GM23338 (cell line): ENCODE results near the gene EDDM13. TPM values are rescaled to one million over a fixed set of nuclear protein-coding genes. Genes with fewer than 3 reads are reported as not detected.

Source experiments
- ATAC-seq: fragments of 200-7000 bp; cut with Tn5 transposase; 3 replicates; pipeline ENCODE4 v1.9.1; 2020
- DNase-seq: peaks from one replicate; pipeline ENCODE4 v3.0.0-alpha.2; 2015; ENCODE audit warnings: low spot score
- H2AFZ ChIP-seq: fragments of 200-600 bp; sonication (generic); 2 replicates; pipeline ENCODE4 v1.8.0; 2016; ENCODE audit warnings: antibody characterized with exemption, mild to moderate bottlenecking, moderate library complexity
- H3F3A ChIP-seq: fragments of 200-600 bp; sonication (generic); replicated peaks from 2 replicates; pipeline ENCODE4 v1.8.0; 2017; ENCODE audit warnings: antibody characterized with exemption, mixed run types, low read depth
- H3K27ac ChIP-seq: fragments of 200-600 bp; sonication (generic); 2 replicates; pipeline ENCODE4 v1.6.1; 2016; ENCODE audit warnings: low read depth
- H3K27me3 ChIP-seq: fragments of 200-600 bp; sonication (generic); 2 replicates; pipeline ENCODE4 v1.8.0; 2016; ENCODE audit warnings: mild to moderate bottlenecking, mixed run types, moderate library complexity; ENCODE audit not compliant: insufficient read depth
- H3K36me3 ChIP-seq: fragments of 200-600 bp; sonication (generic); 2 replicates; pipeline ENCODE4 v1.8.0; 2016; ENCODE audit warnings: mild to moderate bottlenecking; ENCODE audit not compliant: insufficient read depth
- H3K4me1 ChIP-seq: fragments of 200-600 bp; sonication (generic); 2 replicates; pipeline ENCODE4 v1.8.0; 2016; ENCODE audit warnings: mild to moderate bottlenecking, moderate library complexity; ENCODE audit not compliant: insufficient read depth
- H3K4me2 ChIP-seq: fragments of 200-600 bp; sonication (generic); 2 replicates; pipeline ENCODE4 v1.7.1; 2017; ENCODE audit warnings: mixed run types
- H3K4me3 ChIP-seq: fragments of 200-600 bp; sonication (generic); 2 replicates; pipeline ENCODE4 v1.6.1; 2016; ENCODE audit warnings: mixed run types
- H3K79me2 ChIP-seq: fragments of 200-600 bp; sonication (generic); replicated peaks from 2 replicates; pipeline ENCODE4 v1.8.0; 2017; ENCODE audit warnings: mild to moderate bottlenecking; ENCODE audit not compliant: insufficient read depth
- H3K9me2 ChIP-seq: fragments of 200-600 bp; sonication (generic); 2 replicates; pipeline ENCODE4 v1.8.0; 2017; ENCODE audit not compliant: insufficient read depth
- H4K20me1 ChIP-seq: fragments of 200-600 bp; sonication (generic); replicated peaks from 2 replicates; pipeline ENCODE4 v1.8.0; 2017; ENCODE audit warnings: mild to moderate bottlenecking; ENCODE audit not compliant: insufficient read depth
- H3K27ac Mint-ChIP-seq: 2 replicates; pipeline ENCODE4 v1.8.0; 2020; ENCODE audit warnings: inconsistent platforms, mild to moderate bottlenecking, moderate library complexity, mixed read lengths
- H3K27me3 Mint-ChIP-seq: 3 replicates; pipeline ENCODE4 v1.8.0; 2022; ENCODE audit warnings: low read depth, mild to moderate bottlenecking, moderate library complexity, mixed read lengths, inconsistent platforms; ENCODE audit not compliant: insufficient read depth, poor library complexity
- H3K36me3 Mint-ChIP-seq: 3 replicates; pipeline ENCODE4 v1.8.0; 2021; ENCODE audit warnings: low read depth, mild to moderate bottlenecking, inconsistent platforms, moderate library complexity, mixed read lengths
- H3K4me1 Mint-ChIP-seq: 3 replicates; pipeline ENCODE4 v1.8.0; 2020; ENCODE audit warnings: mild to moderate bottlenecking, inconsistent platforms, mixed read lengths
- H3K4me3 Mint-ChIP-seq: 3 replicates; pipeline ENCODE4 v1.8.0; 2021; ENCODE audit warnings: moderate library complexity, mild to moderate bottlenecking, inconsistent platforms, mixed read lengths
- H3K9me3 Mint-ChIP-seq: 3 replicates; pipeline ENCODE4 v1.8.0; 2020; ENCODE audit warnings: moderate library complexity, mild to moderate bottlenecking, inconsistent platforms, mixed read lengths
- EZH2 ChIP-seq: fragments of 200-600 bp; sonication (generic); IDR thresholded peaks from one replicate; pipeline ENCODE4 v1.8.0; 2017; ENCODE audit warnings: antibody characterized with exemption, mild to moderate bottlenecking, low read depth; ENCODE audit not compliant: unreplicated experiment
- JUNB ChIP-seq: IDR thresholded peaks from one replicate; pipeline ENCODE4 v1.6.1; 2016; ENCODE audit warnings: antibody characterized with exemption; ENCODE audit not compliant: unreplicated experiment
- polyA plus RNA-seq: library from polyadenylated mRNA; unstranded; fragments of >200 nt; fragmentation: Nextera tagmentation; extraction: Ambion mirVana; gene quantifications from 2 replicates; pipeline ENCODE4 v1.2.1, GENCODE V29; 2016
- total RNA-seq: library from RNA; depleted of rRNA; stranded (reverse); fragments of >200 nt; shearing (Covaris generic); gene quantifications from 2 replicates; pipeline ENCODE4 v1.2.3, GENCODE V29; 2014
- TF ChIP-seq, protein P1 (sequence below), 2 experiments: fragments of 200-600 bp in 1 of 2; sonication (generic) in 1 of 2; conservative IDR thresholded peaks; 2 replicates each; pipeline versions ENCODE4 v1.5.1 to v1.6.1; 2016 to 2017; ENCODE audit warnings: antibody characterized with exemption in 2 of 2, low read depth in 2 of 2, mild to moderate bottlenecking in 2 of 2, moderate library complexity in 1 of 2
- TF ChIP-seq, protein P2 (sequence below): IDR thresholded peaks from 2 replicates; pipeline ENCODE4 v1.6.1; 2016; ENCODE audit warnings: antibody characterized with exemption

The EDDM13 gene
- total and polyA plus RNA-seq, 2 experiments from 2014 or later, result 0.68 TPM; not detected in 1

DNA sequence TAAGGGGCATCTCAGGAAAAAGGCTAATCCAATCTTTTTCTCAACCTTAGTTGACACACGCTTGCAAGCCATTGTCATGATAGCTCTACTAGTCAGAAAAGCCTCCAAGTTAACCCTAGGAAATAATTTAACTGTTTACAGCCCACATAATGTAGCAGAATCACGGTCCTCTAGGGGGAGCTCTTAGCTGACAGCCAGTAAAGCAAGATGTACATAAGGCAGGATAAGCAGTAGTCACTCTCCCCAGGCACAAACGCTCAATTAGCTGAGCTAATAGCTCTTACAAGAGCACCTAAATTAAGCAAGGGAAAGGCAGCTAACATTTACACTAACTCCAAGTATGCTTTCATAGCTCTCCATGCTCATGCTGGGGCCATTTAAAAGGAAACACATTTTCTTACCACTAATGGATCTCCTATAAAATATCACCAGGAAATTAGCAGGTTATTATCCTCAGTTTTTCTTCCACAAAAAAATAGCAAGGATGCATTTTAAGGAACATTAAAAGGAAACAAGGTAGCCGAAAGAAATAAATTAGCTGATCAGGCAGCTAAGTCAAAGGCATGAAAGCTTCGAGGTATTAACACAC lies 75.8 kb downstream of the EDDM13 start:
- peaks cover 8% of the 10 kb centered on the region for H3K9me3 Mint-ChIP-seq
- no peak overlapping the region for H3K4me3 Mint-ChIP-seq
- no peaks in the 10 kb centered on the region for H3K27me3 Mint-ChIP-seq
- Histone ChIP-seq H3K36me3 (no peaks in the 10 kb centered on the region), H3F3A (peaks cover 4% of the 10 kb centered on the region; the same call in 1 of the 2 replicates), H3K27me3 (no peaks in the 10 kb centered on the region), H3K4me2 (peak overlapping the region; percentile 50; the same call in 1 of the 2 replicates), H3K27ac (no peak overlapping the region), H3K9me2 (no peaks in the 10 kb centered on the region), H4K20me1 (no peaks in the 10 kb centered on the region), H3K4me3 (no peak overlapping the region), H3K4me1 (peaks cover 26% of the 10 kb centered on the region), H2AFZ (no peak overlapping the region), H3K79me2 (no peaks in the 10 kb centered on the region)
- DNase-seq, result peak; percentile 67
- peak; percentile 57 for ATAC-seq
- TF ChIP-seq JUNB (no peak), EZH2 (no peak)
- TF ChIP-seq, protein P1, sequence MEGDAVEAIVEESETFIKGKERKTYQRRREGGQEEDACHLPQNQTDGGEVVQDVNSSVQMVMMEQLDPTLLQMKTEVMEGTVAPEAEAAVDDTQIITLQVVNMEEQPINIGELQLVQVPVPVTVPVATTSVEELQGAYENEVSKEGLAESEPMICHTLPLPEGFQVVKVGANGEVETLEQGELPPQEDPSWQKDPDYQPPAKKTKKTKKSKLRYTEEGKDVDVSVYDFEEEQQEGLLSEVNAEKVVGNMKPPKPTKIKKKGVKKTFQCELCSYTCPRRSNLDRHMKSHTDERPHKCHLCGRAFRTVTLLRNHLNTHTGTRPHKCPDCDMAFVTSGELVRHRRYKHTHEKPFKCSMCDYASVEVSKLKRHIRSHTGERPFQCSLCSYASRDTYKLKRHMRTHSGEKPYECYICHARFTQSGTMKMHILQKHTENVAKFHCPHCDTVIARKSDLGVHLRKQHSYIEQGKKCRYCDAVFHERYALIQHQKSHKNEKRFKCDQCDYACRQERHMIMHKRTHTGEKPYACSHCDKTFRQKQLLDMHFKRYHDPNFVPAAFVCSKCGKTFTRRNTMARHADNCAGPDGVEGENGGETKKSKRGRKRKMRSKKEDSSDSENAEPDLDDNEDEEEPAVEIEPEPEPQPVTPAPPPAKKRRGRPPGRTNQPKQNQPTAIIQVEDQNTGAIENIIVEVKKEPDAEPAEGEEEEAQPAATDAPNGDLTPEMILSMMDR (conservative IDR thresholded peaks at IDR 0.05; ENCODE audit: low read depth in 2 of 2), result peak; percentile 73 to 88
- H3K27ac Mint-ChIP-seq, result peak overlapping the region; percentile 76; the same call in 1 of the 2 replicates
- peaks cover 37% of the 10 kb centered on the region for H3K4me1 Mint-ChIP-seq
- H3K36me3 Mint-ChIP-seq, result peaks cover 6% of the 10 kb centered on the region

DNA sequence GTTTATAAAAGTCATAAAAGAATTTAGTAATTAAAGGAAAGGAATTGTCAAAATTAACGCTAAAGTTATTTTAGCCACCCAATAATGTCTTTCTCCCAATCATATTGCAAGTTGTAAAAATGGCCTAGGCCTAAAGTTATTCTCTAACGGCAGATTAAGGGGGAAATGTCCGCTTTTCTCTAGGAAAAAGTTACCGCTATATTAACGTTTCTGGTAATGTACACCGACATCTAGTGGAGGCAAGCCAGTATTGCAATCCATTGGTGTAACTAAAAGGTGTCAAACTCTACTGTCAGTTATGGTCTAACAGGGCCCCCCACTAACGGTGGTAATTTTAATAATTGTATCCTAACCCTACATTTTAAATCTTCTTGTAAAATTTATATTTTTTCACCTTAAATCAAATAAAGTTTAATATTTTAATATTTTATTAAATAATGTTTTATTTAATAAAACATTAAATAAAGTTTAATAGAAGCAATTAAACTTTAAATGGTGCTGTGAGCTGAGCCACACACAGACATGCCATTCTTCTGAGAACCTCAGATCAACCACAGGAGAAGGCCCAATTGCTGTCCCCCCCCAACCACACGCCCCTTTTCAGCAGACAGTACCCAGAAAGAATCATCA lies 78.0 kb downstream of the EDDM13 start:
- peak; percentile 84 for DNase-seq
- H3K27ac ChIP-seq, result no peak overlapping the region
- H2AFZ ChIP-seq, result no peak overlapping the region
- no peaks in the 10 kb centered on the region for H4K20me1 ChIP-seq
- Mint-ChIP-seq H3K27ac (no peak overlapping the region), H3K4me3 (no peak overlapping the region; the same call in 2 of the 3 replicates), H3K27me3 (no peaks in the 10 kb centered on the region), H3K9me3 (no peaks in the 10 kb centered on the region), H3K4me1 (peaks cover 33% of the 10 kb centered on the region), H3K36me3 (no peaks in the 10 kb centered on the region)
- no peaks in the 10 kb centered on the region for H3K36me3 ChIP-seq
- peaks cover 26% of the 10 kb centered on the region for H3K4me1 ChIP-seq
- ATAC-seq, result no peak
- H3K4me2 ChIP-seq, result no peak overlapping the region
- H3K79me2 ChIP-seq, result no peaks in the 10 kb centered on the region
- no peak overlapping the region for H3K4me3 ChIP-seq
- H3F3A ChIP-seq, result peaks cover 4% of the 10 kb centered on the region; the same call in 1 of the 2 replicates
- no peaks in the 10 kb centered on the region for H3K27me3 ChIP-seq
- TF ChIP-seq, protein P1 (conservative IDR thresholded peaks at IDR 0.05; ENCODE audit: low read depth in 2 of 2), result peak; percentile 76 to 81
- TF ChIP-seq, protein P2, sequence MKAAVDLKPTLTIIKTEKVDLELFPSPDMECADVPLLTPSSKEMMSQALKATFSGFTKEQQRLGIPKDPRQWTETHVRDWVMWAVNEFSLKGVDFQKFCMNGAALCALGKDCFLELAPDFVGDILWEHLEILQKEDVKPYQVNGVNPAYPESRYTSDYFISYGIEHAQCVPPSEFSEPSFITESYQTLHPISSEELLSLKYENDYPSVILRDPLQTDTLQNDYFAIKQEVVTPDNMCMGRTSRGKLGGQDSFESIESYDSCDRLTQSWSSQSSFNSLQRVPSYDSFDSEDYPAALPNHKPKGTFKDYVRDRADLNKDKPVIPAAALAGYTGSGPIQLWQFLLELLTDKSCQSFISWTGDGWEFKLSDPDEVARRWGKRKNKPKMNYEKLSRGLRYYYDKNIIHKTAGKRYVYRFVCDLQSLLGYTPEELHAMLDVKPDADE, result no peak
- H3K9me2 ChIP-seq, result no peaks in the 10 kb centered on the region
